Amygdala (tissue), 56 donors: Measurements from ENCODE around the gene PTS.

Source experiments
- DNase-seq, 56 donors: peaks; one replicate each; lab custom pipeline; 2025; lab: John Stamatoyannopoulos, UW

PTS gene

DNA sequence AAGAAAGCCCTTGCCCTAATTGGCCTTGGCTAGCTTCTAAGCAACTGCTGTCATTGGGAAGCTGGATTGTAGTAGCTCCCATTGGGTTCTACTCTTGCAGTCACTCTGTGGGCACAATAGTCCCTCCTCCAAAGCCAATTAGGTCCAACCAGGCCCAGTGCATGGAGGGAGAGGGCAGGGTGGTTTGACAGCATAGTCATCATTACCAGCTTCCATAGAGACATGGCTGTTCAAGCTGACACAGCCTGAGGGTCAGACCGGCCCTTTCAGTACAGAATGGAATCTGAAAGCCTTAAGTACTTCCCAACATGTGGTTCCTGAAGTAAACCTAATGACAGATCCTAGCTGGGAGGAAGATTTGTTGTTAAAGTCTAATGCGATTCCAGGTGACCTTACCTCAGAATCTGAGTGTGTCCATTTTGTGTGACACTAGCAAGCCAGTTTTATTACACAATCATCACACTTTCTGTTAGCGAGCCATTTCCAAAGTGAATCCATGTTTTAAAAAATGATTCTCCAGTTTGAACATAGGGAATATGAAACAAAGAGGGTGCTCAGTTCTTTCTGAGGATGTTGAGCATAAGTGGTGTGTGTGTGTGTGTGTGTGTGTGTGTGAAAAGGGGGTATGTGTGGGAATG is 27.5 kb downstream of the PTS start:
- no peak for DNase-seq

DNA sequence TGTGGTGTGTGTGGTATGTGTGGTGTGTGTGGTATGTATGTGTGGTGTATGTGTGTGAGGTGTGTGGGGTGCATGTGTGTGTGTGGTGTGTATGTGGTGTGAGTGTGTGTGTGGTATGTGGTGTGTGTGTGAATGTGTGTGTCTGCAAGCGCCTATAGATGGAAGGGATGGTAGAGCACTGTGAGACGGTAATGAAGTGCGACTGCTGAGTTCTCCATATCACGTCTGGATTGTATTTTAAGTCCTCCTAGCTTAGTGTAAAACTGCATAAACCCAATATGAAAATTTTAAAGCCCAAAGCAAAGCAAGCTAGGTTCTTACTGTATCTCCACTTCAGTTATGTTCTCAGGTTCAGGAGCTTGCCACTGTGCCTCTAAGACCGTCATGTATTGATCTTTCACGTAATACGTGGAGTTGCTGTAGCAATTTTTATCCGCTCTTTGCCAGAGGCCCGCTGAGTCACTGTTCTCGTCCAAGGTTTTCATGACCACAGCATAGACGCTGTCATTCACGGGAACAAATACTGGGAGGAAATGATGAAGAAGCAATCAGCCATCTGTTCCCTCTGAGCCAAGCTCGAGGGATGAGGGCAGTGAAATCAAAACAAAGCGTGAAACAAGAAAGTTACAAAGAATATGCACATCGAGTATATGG is 29.0 kb downstream of the PTS start:
- DNase-seq: peak in 15 of 56 donors; percentile 3 to 22 (median 7)

DNA sequence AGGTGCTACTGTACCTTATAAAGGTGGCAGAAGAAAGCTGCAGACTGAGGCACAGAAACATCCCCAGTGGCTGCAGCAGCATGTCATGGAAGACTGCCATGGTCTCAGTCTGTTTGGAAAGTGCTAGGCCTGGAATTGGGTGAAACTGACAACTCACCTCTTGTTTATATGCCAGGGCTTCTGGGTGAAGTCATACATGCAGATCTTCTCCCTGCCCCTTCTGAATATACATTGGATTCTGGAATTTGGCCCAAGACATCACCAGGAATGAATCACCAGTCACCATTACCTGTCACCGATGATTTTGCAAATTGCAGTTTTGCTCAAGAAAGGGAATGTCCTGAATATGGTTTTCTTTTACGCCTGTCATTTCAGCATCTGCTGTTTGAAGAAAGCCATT is 34.3 kb downstream of the PTS start, which contains the start of gene PLET1:
Gene PLET1 (minus strand): TSS at position 371 of the 400 bp plus-strand sequence. CDS start 271 bp downstream, at position 100.
- no peak for DNase-seq

DNA sequence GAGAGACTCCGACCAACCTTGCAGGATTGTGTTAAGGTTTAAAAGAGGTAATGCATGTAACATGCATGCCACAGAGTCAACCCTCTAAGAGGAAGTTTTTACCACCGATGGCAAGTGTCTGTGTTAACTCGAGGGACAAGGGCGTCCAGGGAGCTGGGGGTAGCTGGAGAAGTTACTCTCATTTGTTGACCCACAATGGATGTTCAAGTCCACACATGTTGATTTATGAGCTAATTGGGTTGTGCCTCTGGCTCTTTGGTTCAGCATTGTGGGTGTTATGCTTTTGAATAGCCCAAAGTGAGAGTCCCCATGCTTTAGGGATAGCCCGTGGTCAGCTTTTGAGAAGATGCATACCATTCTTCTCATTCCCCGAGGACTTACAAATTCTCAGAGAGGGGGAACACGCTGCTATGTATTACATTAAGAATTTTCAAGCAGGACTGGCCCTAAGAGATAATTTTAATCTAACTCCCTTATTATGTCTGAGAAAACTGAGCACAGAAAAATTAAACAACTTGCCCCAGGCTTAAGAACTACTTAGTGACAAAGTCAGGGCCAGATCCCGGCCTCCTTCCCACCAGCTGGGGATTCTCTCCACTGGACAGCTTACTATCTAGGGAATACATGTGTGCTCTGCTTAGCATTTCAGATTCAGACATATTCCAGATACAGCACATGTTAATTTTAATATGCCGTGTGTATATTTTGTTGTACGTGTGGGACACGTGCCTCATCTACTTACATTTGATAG is 39.6 kb downstream of the PTS start:
- no peak for DNase-seq

DNA sequence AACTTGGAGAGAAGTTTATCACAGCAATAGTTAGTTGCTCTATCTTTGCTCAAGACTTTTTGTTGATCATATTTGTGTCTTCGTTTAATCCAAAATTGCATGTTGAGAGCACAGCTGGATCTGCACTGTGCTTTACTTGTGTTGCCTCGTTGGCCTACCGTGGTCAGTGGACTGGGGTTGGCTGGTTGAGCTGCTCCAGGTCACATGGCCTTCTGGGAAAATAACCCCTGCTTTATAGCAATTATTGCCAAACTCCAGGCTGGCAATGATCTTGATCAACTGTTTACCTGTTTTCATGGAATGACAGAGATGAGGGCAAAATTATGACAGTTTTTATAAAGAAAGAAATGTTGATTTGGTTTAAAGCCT is 40.2 kb downstream of the PTS start:
- no peak for DNase-seq

DNA sequence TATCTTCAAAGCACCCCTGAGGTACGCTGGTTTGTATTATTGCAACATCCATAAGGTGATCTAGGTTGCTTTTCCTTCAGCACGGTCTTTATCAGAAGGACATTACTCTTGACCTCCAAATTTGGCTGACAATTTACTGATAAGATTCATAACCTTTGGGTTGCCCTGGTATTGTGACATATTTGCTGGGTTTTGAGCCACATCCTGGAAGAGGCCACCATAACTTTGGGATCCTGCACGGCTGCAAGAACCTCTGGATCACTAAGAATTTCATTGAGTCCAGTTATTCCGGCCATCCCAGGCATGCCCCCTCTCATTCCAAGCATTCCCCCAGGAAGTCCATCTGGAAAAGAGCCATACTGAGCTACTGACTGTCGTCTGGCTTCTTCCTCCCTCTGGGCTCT is 41.0 kb downstream of the PTS start:
- no peak for DNase-seq

DNA sequence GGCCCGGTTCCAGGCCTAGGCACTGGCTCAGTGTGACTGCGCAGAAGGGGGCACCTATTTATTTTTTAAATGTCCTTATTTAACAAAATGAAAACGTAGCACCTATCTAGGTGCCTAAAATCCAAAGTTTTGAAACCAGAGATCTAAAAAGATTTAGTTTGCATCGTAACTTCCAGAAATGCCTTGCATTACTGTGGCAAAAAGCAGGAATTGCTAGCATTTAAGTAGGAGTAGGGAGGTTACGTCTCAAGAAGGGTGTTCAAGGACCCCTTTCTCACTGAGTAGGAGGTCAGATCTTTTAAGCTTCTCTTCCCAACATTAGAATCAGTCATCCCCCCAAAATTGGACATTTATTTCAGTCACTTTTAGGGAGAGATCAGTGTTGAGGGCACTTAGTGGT is 42.2 kb downstream of the PTS start:
- no peak for DNase-seq

DNA sequence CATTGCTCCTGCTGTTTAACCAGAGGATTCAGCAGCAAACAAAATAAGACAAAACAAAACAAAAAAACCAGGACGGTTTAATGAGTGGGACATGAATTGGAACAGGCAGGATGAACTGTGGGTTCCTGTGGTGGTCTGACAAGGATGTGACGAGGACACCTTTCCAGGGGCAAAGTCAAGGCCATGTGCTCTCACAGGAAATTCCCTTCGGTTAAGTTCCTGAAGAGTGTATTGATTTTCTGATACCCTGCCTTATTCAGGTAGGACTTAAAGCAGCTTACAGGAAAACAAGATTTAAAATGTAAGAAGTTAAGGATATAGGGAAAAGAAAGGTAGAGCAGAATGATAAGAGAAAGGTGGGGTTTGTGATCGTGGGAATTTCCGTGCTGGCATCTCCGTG is 42.9 kb downstream of the PTS start:
- DNase-seq: no peak

DNA sequence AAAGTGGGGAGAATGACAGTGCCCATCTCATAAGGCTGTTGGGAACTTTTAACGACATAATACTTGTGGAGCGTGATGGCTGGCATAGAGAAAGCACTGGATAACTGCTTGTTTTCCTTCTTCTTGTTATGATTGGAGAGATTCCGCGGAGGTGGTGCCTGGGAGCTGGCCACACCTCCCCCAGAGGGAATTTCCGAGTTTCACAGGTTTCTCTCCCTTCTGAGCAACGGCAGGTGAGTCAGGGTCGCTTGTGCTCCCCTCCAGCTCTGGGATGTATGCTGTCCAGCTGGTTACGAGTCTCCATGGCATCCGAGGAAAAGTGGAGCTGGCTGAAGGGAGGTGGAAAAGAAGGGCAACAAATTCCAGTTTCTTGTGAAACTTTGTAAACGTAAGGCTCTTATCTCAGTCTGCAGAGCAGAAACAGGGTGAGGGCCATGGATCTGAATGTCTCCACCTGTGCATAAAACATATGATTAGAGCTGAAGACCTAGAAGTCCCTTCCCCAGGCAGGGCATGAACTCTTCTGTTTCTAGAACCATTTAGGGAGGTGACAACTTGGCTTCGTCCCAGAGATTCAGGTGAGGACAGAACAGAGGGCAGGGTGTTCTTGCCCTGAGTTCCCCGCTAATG is 44.4 kb downstream of the PTS start:
- DNase-seq: no peak

DNA sequence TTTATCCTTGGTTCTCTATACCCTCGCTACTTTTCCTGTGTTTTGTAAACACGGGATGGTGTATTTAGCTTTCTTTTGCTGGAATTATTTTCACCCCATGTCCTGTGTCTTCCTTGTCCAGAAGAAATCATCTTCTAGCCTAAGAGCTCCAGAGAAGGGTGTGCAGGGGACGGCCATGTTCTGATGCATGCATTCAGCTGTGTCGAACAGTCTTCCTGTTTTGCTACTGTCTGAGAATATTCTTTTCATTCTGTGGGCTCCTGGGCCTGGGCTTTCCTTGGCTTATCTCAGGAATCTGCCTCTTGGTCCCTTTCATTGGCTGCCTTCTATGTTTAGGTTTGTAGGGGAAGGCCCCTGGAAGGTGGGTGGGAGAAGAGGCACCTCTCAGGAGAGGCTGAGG is 45.0 kb downstream of the PTS start:
- DNase-seq: no peak

DNA sequence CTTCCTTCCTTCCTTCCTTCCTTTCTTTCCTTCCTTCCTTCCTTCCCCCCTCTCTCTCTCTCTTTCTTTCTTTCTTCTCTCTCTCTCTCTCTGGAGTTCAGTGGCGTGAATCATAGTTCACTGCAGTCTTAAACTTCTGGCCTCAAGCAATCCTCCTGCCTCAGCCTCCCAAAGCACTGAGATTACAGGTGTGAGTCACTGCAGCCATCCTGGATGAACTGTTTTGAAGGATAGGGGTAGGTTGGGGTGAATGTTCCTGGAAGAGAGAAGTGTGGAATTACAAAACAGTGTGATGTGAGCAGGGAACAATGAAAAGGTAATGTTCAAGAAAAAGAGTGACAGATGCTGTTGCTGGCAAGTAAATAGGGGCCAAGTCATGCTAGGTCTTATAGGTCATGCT is 46.8 kb downstream of the PTS start:
- DNase-seq: no peak

DNA sequence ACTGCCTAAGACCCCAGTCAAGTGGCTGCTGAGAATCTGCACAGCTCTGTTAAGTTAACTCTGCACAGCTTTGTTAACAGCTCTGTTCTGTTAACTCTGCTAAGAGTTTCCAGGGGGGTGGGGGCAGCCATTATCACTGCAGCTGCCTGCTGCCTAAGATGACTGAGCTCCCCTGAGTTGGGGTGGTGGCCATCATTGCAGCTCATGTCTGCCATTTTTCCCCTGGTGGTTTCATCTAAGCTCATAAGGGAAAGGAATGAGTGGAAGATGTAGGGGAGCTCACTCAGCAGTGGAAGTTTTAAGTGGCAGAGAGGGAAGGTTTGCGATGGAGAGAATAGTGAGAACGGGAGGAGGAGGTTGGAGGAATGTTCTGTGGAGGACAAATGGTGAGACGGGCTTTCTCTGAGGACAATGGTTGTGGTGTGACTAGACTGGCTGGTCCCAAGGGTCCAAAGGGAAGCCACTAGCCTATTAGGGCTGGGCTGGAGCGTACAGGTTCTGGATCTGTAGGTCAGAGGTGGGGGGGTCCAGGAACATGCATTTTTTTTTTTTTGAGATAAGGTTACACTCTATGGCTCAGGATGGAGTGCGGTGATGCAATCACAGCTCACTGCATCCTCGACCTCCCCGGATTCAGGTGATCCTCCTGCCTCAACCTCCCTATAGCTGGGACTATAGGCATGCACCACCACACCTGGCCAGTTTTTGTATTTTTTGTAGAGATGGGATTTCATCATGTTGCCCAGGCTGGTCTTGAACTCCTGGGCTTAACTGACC is 48.0 kb downstream of the PTS start:
- DNase-seq: no peak

DNA sequence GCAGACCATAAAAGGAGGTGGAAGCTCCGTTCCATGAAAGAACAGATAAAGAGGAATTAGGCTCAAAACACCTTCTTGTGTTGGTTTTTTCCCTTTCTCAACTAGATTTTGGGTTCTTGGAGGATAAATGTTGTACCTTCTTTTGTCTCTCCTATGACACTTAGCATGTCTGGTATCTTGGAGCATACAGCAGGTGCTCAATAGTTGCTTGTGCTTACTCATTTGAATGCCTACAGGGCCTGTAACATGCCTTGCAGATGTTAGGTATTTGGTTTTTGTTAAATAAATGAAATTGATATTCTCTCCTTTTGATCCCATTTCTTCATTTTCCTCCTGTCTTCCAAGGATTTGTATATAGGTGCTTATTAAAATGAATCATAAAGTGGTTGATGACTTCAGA is 50.8 kb downstream of the PTS start:
- DNase-seq: no peak

DNA sequence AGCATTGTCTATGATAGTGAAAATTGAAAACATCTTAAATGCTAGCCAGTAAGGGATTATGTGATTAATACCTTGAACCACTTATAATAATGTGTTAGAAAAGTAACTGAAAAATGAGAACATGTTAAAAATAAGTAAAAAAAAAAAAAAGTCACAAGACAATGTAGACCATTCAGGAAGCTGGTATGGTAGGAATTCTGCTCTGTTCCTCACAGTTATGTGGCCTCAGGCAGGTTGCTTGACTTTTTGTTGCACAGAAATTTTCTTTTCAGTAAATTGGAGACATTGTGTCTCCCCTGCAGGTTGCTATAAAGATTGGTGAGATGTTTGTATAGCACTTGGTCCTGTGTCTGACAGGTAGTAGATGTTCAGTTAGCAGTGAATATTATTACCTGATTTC is 51.7 kb downstream of the PTS start:
- DNase-seq: no peak

DNA sequence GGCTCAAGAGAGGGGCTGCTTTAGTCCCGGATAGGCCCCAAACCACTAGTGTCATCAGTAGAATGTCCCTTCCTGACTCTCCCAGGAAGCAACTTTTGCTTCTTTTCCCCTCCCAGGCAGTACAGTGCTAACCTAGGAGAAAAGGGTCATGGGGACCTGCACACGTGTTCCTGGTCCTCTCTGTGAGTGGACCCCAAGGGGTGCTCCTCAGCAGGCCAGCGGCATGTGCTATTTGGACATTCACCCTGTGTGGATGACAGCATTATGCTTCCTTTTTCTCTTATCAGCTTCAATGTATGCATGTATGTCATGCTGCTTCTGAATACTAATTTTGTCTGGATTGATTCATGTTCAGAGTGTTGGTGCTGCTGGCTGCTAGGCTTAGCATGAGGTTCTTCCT is 52.6 kb downstream of the PTS start:
- no peak for DNase-seq

DNA sequence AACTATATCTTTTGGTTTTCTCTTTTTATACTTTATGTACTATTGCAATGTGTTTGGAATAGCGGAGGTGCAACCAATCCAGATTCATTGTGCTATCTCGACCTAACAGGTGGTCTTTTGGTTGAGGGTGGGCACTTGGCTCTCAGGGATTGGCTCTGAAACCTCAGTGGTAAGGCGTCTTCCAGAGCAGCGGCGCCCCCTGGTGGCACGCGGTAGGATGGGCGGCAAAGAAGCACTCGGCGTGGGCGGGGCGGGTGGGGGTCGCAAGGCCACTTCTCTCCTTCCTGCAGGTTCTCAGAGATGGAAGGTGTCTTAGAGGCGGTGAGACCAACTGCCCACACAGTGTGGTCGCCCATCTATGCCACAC is 53.7 kb downstream of the PTS start:
- peak in 49 of 56 donors; percentile 18 to 84 (median 53) for DNase-seq

DNA sequence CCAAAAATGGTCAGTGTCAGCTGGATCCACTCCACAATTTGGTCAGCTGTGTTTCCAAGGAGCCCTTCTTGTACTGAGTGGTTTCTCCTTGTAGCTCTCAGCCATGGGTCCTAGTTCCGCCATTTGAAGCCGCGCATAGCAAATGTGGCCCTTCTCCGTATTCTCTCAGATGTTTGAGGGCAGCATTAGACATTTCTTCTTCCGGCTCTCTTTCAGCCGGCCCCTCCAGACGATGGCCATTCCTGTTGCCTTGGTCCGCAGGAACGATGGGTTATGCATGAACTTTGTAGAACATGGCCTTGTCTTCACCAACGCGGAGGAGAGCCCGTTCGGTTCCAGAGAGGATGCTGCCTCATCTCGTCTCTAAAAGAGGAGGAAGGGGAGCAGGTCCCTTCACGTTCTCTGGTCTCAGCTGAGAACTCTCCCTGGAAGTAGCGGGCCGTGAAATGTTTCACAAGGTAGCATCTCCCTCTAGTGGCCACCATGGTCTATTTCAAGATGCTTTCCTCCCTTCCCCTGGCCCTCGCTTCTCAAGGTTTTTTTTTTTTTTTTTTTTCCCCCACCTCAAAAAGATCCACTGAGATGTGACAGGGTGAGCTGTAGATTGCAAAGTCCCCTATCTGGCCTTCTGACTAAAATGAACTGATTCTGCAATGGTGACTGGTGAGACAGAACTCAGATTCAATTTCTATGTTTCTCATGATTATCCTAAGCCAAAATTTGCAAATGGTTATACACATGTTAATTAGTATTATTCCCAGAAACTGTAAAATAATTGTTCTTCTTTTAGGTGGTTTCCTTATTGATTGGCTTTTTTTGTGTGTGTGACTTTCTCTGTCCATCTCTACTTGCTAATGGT is 54.3 kb downstream of the PTS start:
- DNase-seq: peak in 51 of 56 donors; percentile 18 to 83 (median 55)

DNA sequence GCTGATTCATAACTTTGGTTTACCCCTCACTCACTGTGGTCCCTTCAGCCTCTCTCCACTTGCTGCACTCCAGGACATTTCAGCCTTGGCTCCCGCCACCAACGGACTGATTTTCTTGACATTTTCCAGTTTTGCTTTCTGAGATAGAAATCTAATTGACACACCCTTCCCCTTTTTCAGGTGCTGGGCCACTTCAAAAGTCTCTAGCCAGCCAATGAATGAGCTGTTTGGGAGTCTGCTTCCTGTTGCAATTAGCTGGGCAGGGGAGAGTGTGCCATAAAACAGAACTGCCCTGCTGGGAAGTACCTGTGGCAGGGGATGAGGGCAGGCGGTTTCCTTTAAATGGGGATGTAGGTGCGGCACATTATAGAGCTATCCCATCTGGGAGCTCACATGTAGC is 55.5 kb downstream of the PTS start:
- DNase-seq: no peak
